HG03432 (cell line): Measurements from ENCODE around the gene GSTA1.
"Not testable (repeated sequence)": the region's sequence is repeated elsewhere in the genome, so short reads cannot be mapped to it uniquely, and the experiment has no call there.

Experiments used
- ATAC-seq: cut with Tn5 transposase; IDR thresholded peaks from one replicate; pipeline ENCODE4 v1.9.1; 2021; ENCODE audit warnings: mild to moderate bottlenecking, moderate library complexity; ENCODE audit not compliant: unreplicated experiment

GSTA1 gene

DNA sequence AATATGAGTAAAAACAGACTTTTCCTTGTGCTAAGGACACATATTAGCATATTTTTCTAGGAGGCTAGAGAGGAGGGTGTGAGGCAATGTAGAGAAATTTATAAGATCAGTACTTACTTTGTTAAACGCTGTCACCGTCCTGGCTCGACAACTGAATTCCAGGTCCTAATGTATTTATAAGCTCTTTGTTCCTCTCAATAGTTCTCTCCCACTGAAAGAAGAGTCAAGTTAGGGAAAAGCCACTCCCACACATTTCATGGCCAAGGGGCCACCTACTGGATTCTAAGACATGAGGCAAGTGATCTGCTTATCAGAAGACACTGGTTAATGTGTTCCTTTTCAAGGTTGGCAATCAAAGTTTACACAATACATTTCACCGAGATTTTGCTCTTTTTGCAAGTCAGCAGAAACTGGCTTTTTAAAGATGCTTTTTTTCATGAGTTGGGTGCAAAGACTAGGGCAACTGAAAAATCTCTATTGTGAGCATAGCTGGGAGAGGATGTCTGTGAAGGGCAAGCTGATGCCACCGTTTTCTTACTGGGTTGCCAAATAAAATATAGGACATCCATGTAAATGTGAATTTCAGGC, at the start of gene GSTA1:
GSTA1 (minus strand) TSS at position 149 of the 588 bp plus-strand sequence. CDS start 4,549 bp downstream, outside the sequence.
- ATAC-seq: not testable (repeated sequence)

GRCh38 chr6:52849137-52849536, 45.5 kb upstream of the GSTA1 start:
- no peak for ATAC-seq

DNA sequence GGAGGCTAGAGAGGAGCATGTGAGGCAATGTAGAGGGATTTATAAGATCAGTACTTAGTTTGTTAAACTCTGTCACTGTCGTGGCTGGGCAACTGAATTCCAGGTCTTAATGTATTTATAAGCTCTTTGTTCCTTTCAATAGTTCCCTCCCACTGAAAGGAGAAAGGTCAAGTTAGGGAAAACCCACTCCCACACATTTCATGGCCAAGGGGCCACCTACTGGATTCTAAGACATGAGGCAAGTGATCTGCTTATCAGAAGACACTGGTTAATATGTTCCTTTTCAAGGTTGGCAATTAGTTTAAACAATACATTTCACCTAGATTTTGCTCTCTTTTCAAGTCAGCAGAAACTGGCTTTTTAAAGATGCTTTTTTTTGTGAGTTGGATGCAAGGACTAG, 42.4 kb upstream of the GSTA1 start:
- ATAC-seq: no peak

DNA sequence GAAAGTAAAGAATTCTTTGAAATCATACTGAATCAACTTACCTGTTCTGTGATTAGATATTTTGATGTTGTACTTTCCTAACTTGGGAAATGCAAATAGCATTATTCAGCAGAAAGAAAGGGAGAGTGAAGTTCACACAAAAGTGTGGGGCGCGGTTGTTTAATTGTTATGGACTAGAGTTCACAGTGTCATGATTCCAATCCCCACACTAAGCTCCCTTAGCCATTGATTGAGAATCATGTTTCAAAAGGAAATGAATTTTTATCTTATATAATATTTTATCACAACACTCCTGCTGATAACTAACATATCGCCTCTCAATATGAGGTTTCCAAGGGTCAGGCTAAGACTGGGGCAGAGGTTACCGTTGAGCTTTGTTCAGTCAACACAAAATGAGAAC, 40.0 kb upstream of the GSTA1 start:
- ATAC-seq: no peak

DNA sequence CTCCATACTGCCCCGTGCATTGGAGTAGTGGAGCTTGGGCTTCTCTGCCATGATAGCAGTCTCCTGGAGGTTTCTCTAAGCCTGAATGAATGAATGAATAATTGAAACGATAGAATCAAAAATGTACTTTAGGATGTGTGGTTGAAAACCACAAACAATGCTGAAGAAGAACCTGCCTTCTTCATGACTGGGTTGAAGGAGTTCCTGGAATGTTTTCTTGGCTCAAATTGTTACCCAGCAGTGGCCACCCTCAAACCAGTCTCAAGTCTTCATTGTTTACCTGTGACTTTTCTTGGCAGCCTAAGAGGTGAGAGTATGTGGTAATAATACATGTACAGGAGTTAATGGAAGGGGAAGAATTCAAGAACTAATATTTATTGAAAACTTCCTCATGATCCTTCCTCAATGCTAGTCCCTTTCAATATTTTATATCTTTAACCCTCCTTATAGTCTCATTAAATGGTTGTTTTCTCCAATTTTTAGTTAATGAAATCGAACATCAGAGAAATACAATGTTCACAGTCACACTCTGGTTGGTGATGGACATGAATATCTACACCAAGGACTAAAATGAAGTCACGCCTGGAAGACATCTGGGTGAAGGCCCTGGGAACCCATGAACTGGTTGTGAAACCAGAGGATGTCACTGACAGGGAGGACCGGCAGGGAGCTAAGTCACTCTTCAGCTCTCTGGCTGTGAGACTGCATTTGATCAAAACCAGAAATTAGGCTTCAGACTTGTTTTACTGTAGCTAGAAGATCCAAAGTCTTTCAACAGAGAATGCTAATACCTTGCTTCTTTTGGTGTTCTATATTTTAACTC, 37.4 kb upstream of the GSTA1 start, which contains the start of gene GSTA5:
GSTA5 (minus strand) TSS at position 51 of the 823 bp plus-strand sequence.
- no peak for ATAC-seq

GRCh38 chr6:52839124-52840055, 35.8 kb upstream of the GSTA1 start:
- peak; percentile 92 for ATAC-seq

GRCh38 chr6:52834481-52834880, 30.9 kb upstream of the GSTA1 start:
- ATAC-seq: no peak

DNA sequence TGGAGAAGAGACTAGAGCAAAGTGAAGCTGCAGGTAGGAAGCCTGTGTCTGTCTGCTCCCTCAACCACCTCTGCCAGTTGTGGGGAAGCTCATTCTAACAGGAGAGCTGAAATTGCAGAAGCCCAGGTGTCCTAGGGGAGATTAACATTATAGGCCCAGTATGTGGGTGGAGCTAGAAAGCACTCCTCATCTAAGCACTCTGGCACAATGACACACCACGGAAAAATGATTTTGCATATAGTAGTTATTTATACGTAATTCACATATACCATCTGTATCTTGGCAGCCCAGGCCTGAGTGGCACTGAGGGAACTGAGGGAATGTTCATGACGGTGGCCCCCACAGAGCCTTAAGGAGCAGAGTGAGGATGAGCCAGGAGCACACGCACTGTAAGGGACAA, 27.3 kb upstream of the GSTA1 start:
- ATAC-seq: not testable (repeated sequence)

DNA sequence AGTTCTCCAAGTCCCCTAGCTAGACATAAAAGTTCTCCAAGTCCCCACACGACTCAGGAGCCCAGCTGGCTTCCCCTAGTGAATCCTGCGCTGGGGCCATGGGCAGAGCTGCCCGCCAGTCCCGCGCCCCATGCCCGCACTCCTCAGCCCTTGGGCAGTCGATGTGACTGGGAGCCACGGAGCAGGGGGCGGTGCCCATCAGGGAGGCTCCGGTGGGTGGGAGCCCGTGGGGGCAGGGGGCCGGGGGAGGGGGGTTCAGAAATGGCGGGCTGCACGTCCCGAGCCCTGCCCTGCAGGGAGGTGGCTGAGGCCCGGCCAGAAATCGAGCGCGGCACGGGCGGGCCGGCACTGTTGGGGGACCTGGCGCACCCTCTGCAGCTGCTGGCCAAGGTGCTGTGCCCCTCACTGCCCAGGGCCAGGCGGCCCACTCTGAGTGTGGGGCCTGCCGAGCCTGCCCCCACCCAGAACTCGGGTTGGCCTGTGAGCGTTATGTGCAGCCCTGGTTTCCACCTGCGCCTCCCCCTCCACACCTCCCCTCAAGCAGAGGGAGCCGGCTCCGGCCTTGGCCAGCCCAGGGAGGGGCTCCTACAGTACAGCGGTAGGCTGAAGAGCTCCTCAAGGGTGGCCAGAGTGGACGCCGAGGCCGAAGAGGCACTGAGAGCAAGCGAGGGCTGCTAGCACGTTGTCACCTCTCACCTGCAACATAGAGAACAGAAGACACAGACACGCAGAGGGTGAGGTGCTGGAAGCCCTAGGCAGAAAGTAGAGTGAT, 25.6 kb upstream of the GSTA1 start:
- ATAC-seq: no peak

- ATAC-seq: not testable (repeated sequence)
Observed at GRCh38 chr6:52828621-52829020, 25.0 kb upstream of the GSTA1 start.

DNA sequence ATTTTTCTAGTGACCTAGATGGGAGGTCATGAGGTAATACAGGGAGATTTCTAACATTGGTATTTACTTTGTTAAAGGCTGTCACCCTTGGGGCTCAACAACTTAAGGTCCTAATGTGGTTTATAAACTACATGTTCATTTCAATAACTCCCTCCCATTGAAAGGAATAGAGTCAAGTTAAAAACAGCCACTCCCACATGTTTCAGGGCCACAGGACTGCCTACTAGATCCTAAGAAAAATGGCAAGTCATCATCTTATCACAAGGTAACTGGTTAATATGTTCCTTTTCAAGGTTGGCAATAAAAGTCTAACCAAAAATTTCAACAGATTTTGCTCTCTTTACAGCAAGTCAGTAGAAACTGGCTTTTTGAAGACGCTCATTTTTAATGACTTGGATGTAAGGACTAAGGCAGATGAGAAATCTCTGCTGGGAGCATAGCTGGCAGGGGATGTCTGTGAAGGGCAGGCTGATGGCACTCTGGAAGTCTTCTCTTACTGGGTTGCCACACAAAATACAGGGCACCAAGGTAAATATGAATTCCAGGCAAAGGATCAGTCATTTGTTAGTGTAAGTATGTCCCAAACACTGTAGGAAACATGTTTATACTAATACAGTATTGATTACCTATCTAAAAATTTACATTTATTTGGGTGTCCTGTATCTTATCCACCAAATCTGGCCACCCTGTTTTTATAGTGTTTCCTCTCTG, 23.6 kb upstream of the GSTA1 start:
- not testable (repeated sequence) for ATAC-seq

DNA sequence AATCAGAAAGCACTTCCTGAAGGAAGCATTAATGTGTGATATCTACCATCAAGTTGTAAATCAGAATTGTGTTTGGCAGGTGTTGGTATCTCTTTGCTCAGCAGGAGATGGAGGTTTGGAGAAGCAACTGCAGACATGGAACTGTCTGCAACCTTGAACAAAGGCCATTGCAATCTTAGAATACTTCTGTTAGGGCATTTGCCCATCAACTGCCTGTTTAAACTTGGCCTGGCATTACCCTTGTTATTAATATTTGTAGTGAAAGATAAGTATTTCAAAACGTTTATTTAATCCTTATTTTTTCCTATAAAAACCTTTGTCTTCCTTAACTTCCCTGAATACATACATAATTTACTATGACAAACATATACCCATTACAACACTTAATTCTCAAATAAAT, 22.9 kb upstream of the GSTA1 start:
- ATAC-seq: no peak

DNA sequence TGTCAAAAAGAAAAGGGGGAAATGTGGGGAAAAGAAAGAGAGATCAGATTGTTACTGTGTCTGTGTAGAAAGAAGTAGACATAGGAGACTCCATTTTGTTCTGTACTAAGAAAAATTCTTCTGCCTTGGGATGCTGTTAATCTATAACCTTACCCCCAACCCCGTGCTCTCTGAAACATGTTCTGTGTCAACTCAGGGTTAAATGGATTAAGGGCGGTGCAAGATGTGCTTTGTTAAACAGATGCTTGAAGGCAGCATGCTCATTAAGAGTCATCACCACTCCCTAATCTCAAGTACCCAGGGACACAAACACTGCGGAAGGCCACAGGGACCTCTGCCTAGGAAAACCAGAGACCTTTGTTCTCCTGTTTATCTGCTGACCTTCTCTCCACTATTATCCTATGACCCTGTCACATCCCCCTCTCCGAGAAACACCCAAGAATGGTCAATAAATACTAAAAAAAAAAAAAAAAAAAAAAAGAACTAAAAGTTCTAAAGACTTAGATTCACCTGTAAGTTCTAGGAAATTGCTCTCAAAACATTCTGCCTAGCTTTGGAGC, 22.4 kb upstream of the GSTA1 start:
- ATAC-seq: not testable (repeated sequence)

- ATAC-seq: not testable (repeated sequence)
Observed at GRCh38 chr6:52825270-52825793, 21.7 kb upstream of the GSTA1 start.

DNA sequence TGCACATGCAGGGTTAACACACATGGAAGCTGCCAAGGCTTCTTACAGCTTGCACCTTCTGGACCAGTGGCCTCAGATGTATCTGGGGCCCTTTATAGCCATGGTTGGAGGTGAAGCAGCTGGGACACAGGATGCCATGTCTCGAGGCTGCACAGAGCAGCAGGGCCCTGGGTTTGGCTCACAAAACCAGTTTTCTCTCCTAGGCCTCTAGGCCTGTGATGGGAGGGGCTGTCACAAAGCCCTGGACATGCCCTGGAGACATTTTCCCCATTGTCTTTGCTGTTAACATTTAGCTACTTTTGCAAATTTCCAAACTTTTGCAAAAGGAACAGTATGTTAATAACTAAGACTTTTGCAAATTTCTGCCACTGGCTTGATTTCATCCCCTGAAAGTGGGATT, 18.2 kb upstream of the GSTA1 start:
- ATAC-seq: no peak

GRCh38 chr6:52820198-52820597, 16.6 kb upstream of the GSTA1 start:
- ATAC-seq: no peak

- ATAC-seq: peak; percentile 87
Observed at GRCh38 chr6:52815167-52816092, 11.8 kb upstream of the GSTA1 start.

- ATAC-seq: not testable (repeated sequence)
Observed at GRCh38 chr6:52814545-52814944, 10.9 kb upstream of the GSTA1 start.
